ENCODE data around the gene GBP2. TPM values are rescaled to one million over a fixed set of nuclear protein-coding genes. Genes with fewer than 3 reads are reported as not detected.

Gene GBP2
- polyA plus RNA-seq, 4 donors, result 44.9 to 90.8 (median 63.2) TPM

GRCh38 chr1:89112871-89113613 lies 12.9 kb downstream of the GBP2 start:
- FAIRE-seq (no peak), DNase-seq (no peak)
- Histone ChIP-seq H3K36me3 (ENCODE audit: control insufficient read depth in 3 of 3, insufficient read depth in 2 of 3, low read depth in 1 of 3, low read length in 3 of 3) (peaks cover 14 to 30% (median 16%) of the 10 kb centered on the region in 3 donors), H3K4me3 (ENCODE audit: low read depth in 1 of 3, low read length in 3 of 3) (no peak overlapping the region), H3K27me3 (ENCODE audit: control insufficient read depth in 3 of 3, insufficient read depth in 3 of 3, low read length in 3 of 3) (no peaks in the 10 kb centered on the region), H3K9me3 (ENCODE audit: control insufficient read depth in 2 of 2, insufficient read depth in 1 of 2, low read depth in 1 of 2, low read length in 1 of 2) (no peaks in the 10 kb centered on the region), H3K27ac (ENCODE audit: low read depth in 1 of 3, low read length in 2 of 3) (no peak overlapping the region), H3K4me1 (ENCODE audit: control insufficient read depth in 3 of 3, insufficient read depth in 2 of 3, low read depth in 1 of 3, low read length in 2 of 3) (no peaks in the 10 kb centered on the region)
- WGBS, 3 donors, result 79 to 93% (median 88%) methylated on average over 5 of the region's 5 CpGs

- FAIRE-seq, result no peak
These were observed 21.2 kb downstream of the GBP2 start for GRCh38 chr1:89104687-89105086.

GRCh38 chr1:89104147-89104546 lies 21.8 kb downstream of the GBP2 start:
- no peak overlapping the region for H3K27ac ChIP-seq (ENCODE audit: low read depth in 1 of 3, low read length in 2 of 3)
- no peak for DNase-seq
- H3K9me3 ChIP-seq (ENCODE audit: control insufficient read depth in 2 of 2, insufficient read depth in 1 of 2, low read depth in 1 of 2, low read length in 1 of 2), result no peaks in the 10 kb centered on the region
- no peaks in the 10 kb centered on the region for H3K4me1 ChIP-seq (ENCODE audit: control insufficient read depth in 3 of 3, insufficient read depth in 2 of 3, low read depth in 1 of 3, low read length in 2 of 3)
- 89 to 93% (median 91%) methylated on average over 2 of the region's 2 CpGs for WGBS, 3 donors
- peak; percentile 51 for FAIRE-seq
- no peaks in the 10 kb centered on the region for H3K27me3 ChIP-seq (ENCODE audit: control insufficient read depth in 3 of 3, insufficient read depth in 3 of 3, low read length in 3 of 3)
- H3K4me3 ChIP-seq (ENCODE audit: low read depth in 1 of 3, low read length in 3 of 3), result no peak overlapping the region
- peaks cover 6 to 14% (median 12%) of the 10 kb centered on the region in 3 donors for H3K36me3 ChIP-seq (ENCODE audit: control insufficient read depth in 3 of 3, insufficient read depth in 2 of 3, low read depth in 1 of 3, low read length in 3 of 3)

More at GRCh38 chr1:89104687-89105086, 21.2 kb downstream of the GBP2 start:
- H3K36me3 ChIP-seq (ENCODE audit: control insufficient read depth in 3 of 3, insufficient read depth in 2 of 3, low read depth in 1 of 3, low read length in 3 of 3), result peaks cover 6 to 17% (median 12%) of the 10 kb centered on the region in 3 donors
- 94 to 97% (median 97%) methylated on average over 17 of the region's 17 CpGs for WGBS, 3 donors
- H3K4me1 ChIP-seq (ENCODE audit: control insufficient read depth in 3 of 3, insufficient read depth in 2 of 3, low read depth in 1 of 3, low read length in 2 of 3), result no peaks in the 10 kb centered on the region
- H3K4me3 ChIP-seq (ENCODE audit: low read depth in 1 of 3, low read length in 3 of 3), result no peak overlapping the region
- DNase-seq, result no peak
- H3K27ac ChIP-seq (ENCODE audit: low read depth in 1 of 3, low read length in 2 of 3), result no peak overlapping the region
- H3K27me3 ChIP-seq (ENCODE audit: control insufficient read depth in 3 of 3, insufficient read depth in 3 of 3, low read length in 3 of 3), result no peaks in the 10 kb centered on the region
- no peaks in the 10 kb centered on the region for H3K9me3 ChIP-seq (ENCODE audit: control insufficient read depth in 2 of 2, insufficient read depth in 1 of 2, low read depth in 1 of 2, low read length in 1 of 2)

GRCh38 chr1:89102021-89102420 lies 23.9 kb downstream of the GBP2 start:
- no peak overlapping the region for H3K27ac ChIP-seq (ENCODE audit: low read depth in 1 of 3, low read length in 2 of 3)
- FAIRE-seq (no peak), DNase-seq (no peak)
- H3K36me3 ChIP-seq (ENCODE audit: control insufficient read depth in 3 of 3, insufficient read depth in 2 of 3, low read depth in 1 of 3, low read length in 3 of 3), result peaks cover 4 to 12% (median 6%) of the 10 kb centered on the region in 3 donors
- H3K9me3 ChIP-seq (ENCODE audit: control insufficient read depth in 2 of 2, insufficient read depth in 1 of 2, low read depth in 1 of 2, low read length in 1 of 2), result no peaks in the 10 kb centered on the region
- H3K4me3 ChIP-seq (ENCODE audit: low read depth in 1 of 3, low read length in 3 of 3), result no peak overlapping the region
- H3K4me1 ChIP-seq (ENCODE audit: control insufficient read depth in 3 of 3, insufficient read depth in 2 of 3, low read depth in 1 of 3, low read length in 2 of 3), result no peaks in the 10 kb centered on the region
- H3K27me3 ChIP-seq (ENCODE audit: control insufficient read depth in 3 of 3, insufficient read depth in 3 of 3, low read length in 3 of 3), result no peaks in the 10 kb centered on the region

- Histone ChIP-seq H3K4me1 (ENCODE audit: control insufficient read depth in 3 of 3, insufficient read depth in 2 of 3, low read depth in 1 of 3, low read length in 2 of 3) (no peaks in the 10 kb centered on the region), H3K4me3 (ENCODE audit: low read depth in 1 of 3, low read length in 3 of 3) (no peak overlapping the region), H3K27me3 (ENCODE audit: control insufficient read depth in 3 of 3, insufficient read depth in 3 of 3, low read length in 3 of 3) (no peaks in the 10 kb centered on the region), H3K9me3 (ENCODE audit: control insufficient read depth in 2 of 2, insufficient read depth in 1 of 2, low read depth in 1 of 2, low read length in 1 of 2) (no peaks in the 10 kb centered on the region), H3K36me3 (ENCODE audit: control insufficient read depth in 3 of 3, insufficient read depth in 2 of 3, low read depth in 1 of 3, low read length in 3 of 3) (peaks cover 2 to 5% (median 2%) of the 10 kb centered on the region in 3 donors), H3K27ac (ENCODE audit: low read depth in 1 of 3, low read length in 2 of 3) (no peak overlapping the region)
- no peak for FAIRE-seq
- 91 to 94% (median 92%) methylated on average over 3 of the region's 3 CpGs for WGBS, 3 donors
- DNase-seq, result no peak
These were observed 25.5 kb downstream of the GBP2 start for GRCh38 chr1:89100412-89100811.

- H3K27me3 ChIP-seq (ENCODE audit: control insufficient read depth in 3 of 3, insufficient read depth in 3 of 3, low read length in 3 of 3), result no peaks in the 10 kb centered on the region
- no peak for FAIRE-seq
- no peaks in the 10 kb centered on the region for H3K4me1 ChIP-seq (ENCODE audit: control insufficient read depth in 3 of 3, insufficient read depth in 2 of 3, low read depth in 1 of 3, low read length in 2 of 3)
- no peak overlapping the region for H3K4me3 ChIP-seq (ENCODE audit: low read depth in 1 of 3, low read length in 3 of 3)
- DNase-seq, result no peak
- WGBS, 3 donors, result 63 to 79% (median 76%) methylated on average over 3 of the region's 3 CpGs
- no peaks in the 10 kb centered on the region for H3K36me3 ChIP-seq (ENCODE audit: control insufficient read depth in 3 of 3, insufficient read depth in 2 of 3, low read depth in 1 of 3, low read length in 3 of 3)
- H3K9me3 ChIP-seq (ENCODE audit: control insufficient read depth in 2 of 2, insufficient read depth in 1 of 2, low read depth in 1 of 2, low read length in 1 of 2), result no peaks in the 10 kb centered on the region
- H3K27ac ChIP-seq (ENCODE audit: low read depth in 1 of 3, low read length in 2 of 3), result no peak overlapping the region
These were observed 27.1 kb downstream of the GBP2 start for GRCh38 chr1:89098857-89099256.

- H3K27me3 ChIP-seq (ENCODE audit: control insufficient read depth in 3 of 3, insufficient read depth in 3 of 3, low read length in 3 of 3), result no peaks in the 10 kb centered on the region
- no peak overlapping the region for H3K27ac ChIP-seq (ENCODE audit: low read depth in 1 of 3, low read length in 2 of 3)
- no peaks in the 10 kb centered on the region for H3K4me1 ChIP-seq (ENCODE audit: control insufficient read depth in 3 of 3, insufficient read depth in 2 of 3, low read depth in 1 of 3, low read length in 2 of 3)
- WGBS, 3 donors, result 84 to 89% (median 88%) methylated on average over 2 of the region's 2 CpGs
- H3K36me3 ChIP-seq (ENCODE audit: control insufficient read depth in 3 of 3, insufficient read depth in 2 of 3, low read depth in 1 of 3, low read length in 3 of 3), result no peaks in the 10 kb centered on the region
- FAIRE-seq, result no peak
- no peak for DNase-seq
- H3K4me3 ChIP-seq (ENCODE audit: low read depth in 1 of 3, low read length in 3 of 3), result no peak overlapping the region
- H3K9me3 ChIP-seq (ENCODE audit: control insufficient read depth in 2 of 2, insufficient read depth in 1 of 2, low read depth in 1 of 2, low read length in 1 of 2), result no peaks in the 10 kb centered on the region
These were observed 30.2 kb downstream of the GBP2 start for GRCh38 chr1:89095737-89096136.

GRCh38 chr1:89089962-89090361 lies 36.0 kb downstream of the GBP2 start:
- FAIRE-seq, result no peak
- no peak overlapping the region for H3K4me3 ChIP-seq (ENCODE audit: low read depth in 1 of 3, low read length in 3 of 3)
- no peaks in the 10 kb centered on the region for H3K27me3 ChIP-seq (ENCODE audit: control insufficient read depth in 3 of 3, insufficient read depth in 3 of 3, low read length in 3 of 3)

GRCh38 chr1:89088572-89088971 lies 37.3 kb downstream of the GBP2 start:
- Histone ChIP-seq H3K9me3 (ENCODE audit: control insufficient read depth in 2 of 2, insufficient read depth in 1 of 2, low read depth in 1 of 2, low read length in 1 of 2) (no peaks in the 10 kb centered on the region), H3K36me3 (ENCODE audit: control insufficient read depth in 3 of 3, insufficient read depth in 2 of 3, low read depth in 1 of 3, low read length in 3 of 3) (no peaks in the 10 kb centered on the region), H3K27ac (ENCODE audit: low read depth in 1 of 3, low read length in 2 of 3) (no peak overlapping the region), H3K27me3 (ENCODE audit: control insufficient read depth in 3 of 3, insufficient read depth in 3 of 3, low read length in 3 of 3) (no peaks in the 10 kb centered on the region), H3K4me1 (ENCODE audit: control insufficient read depth in 3 of 3, insufficient read depth in 2 of 3, low read depth in 1 of 3, low read length in 2 of 3) (no peaks in the 10 kb centered on the region), H3K4me3 (ENCODE audit: low read depth in 1 of 3, low read length in 3 of 3) (no peak overlapping the region)
- 83 to 86% (median 84%) methylated on average over 10 of the region's 10 CpGs for WGBS, 3 donors
- FAIRE-seq, result no peak
- peak in 1 of 2 donors; percentile 34 for DNase-seq

More at GRCh38 chr1:89089962-89090361, 36.0 kb downstream of the GBP2 start:
- no peak for DNase-seq
- H3K27ac ChIP-seq (ENCODE audit: low read depth in 1 of 3, low read length in 2 of 3), result no peak overlapping the region
- H3K4me1 ChIP-seq (ENCODE audit: control insufficient read depth in 3 of 3, insufficient read depth in 2 of 3, low read depth in 1 of 3, low read length in 2 of 3), result no peaks in the 10 kb centered on the region
- H3K9me3 ChIP-seq (ENCODE audit: control insufficient read depth in 2 of 2, insufficient read depth in 1 of 2, low read depth in 1 of 2, low read length in 1 of 2), result no peaks in the 10 kb centered on the region
- no peaks in the 10 kb centered on the region for H3K36me3 ChIP-seq (ENCODE audit: control insufficient read depth in 3 of 3, insufficient read depth in 2 of 3, low read depth in 1 of 3, low read length in 3 of 3)
- 65 to 93% (median 92%) methylated on average over 1 of the region's 1 CpG for WGBS, 3 donors
